Measurements from ENCODE around the gene PEX11G.

- TF ChIP-seq YY1 (IDR thresholded peaks at IDR 0.05; ENCODE audit: insufficient read depth, insufficient read length) (no peak), SUZ12 (IDR thresholded peaks at IDR 0.05; ENCODE audit: extremely low read depth, insufficient read depth, insufficient read length) (no peak)
Observed at GRCh38 chr19:7488736-7489353, at the start of gene PEX11G.

Data from NT2/D1 (cell line).